Transverse colon (tissue), 3 donors: Measurements from ENCODE around the gene CAPN5.

Experiments
- CTCF ChIP-seq, 5 experiments: fragments of 200-600 bp in 3 of 5; fragments of 450-650 bp in 2 of 5; sonication (generic) in 3 of 5; IDR thresholded peaks; 1 replicate in 2 of 5; 2 replicates in 3 of 5; pipeline ENCODE4 v1.5.1; 2016 to 2017; ENCODE audit warnings: antibody characterized with exemption in 5 of 5, inconsistent platforms in 3 of 5, mild to moderate bottlenecking in 2 of 5, moderate library complexity in 1 of 5
- POLR2A ChIP-seq: fragments of 450-650 bp; IDR thresholded peaks from one replicate; pipeline ENCODE4 v1.6.1; 2016; ENCODE audit warnings: antibody characterized with exemption, mild to moderate bottlenecking, moderate library complexity

- TF ChIP-seq CTCF (IDR thresholded peaks at IDR 0.05) (no peak), POLR2A (no peak)
Measured at GRCh38 chr11:77054084-77054483, 12.7 kb upstream of the CAPN5 start.
